Mesenchymal stem cell (in vitro differentiated cells and primary cell): ENCODE measurements around the gene PEF1.

Experiments
- DNase-seq: peaks from one replicate; pipeline ENCODE4 v3.0.0-alpha.2; 2013
- H2AFZ ChIP-seq: one replicate; pipeline ENCODE4 v1.6.1; 2013; ENCODE audit warnings: low read depth, mild to moderate bottlenecking, control low read depth, inconsistent platforms, low read length, moderate library complexity
- H2AK5ac ChIP-seq: 2 replicates; pipeline ENCODE4 v1.6.1; 2013; ENCODE audit warnings: low read length, moderate library complexity, mild to moderate bottlenecking, inconsistent platforms; ENCODE audit not compliant: severe bottlenecking
- H2BK120ac ChIP-seq: one replicate; pipeline ENCODE4 v1.6.1; 2013; ENCODE audit warnings: low read depth, mild to moderate bottlenecking, inconsistent platforms, low read length, moderate library complexity
- H2BK12ac ChIP-seq, 2 experiments: one replicate each; pipeline ENCODE4 v1.6.1; 2013; ENCODE audit warnings: inconsistent platforms in 2 of 2, low read length in 2 of 2, mild to moderate bottlenecking in 2 of 2, moderate library complexity in 2 of 2, control low read depth in 1 of 2
- H2BK15ac ChIP-seq: one replicate; pipeline ENCODE4 v1.6.1; 2013; ENCODE audit warnings: mild to moderate bottlenecking, low read depth, inconsistent platforms; ENCODE audit not compliant: poor library complexity, severe bottlenecking
- H2BK5ac ChIP-seq: 2 replicates; pipeline ENCODE4 v1.6.1; 2013; ENCODE audit warnings: low read depth, mild to moderate bottlenecking, low read length, control low read depth, inconsistent platforms; ENCODE audit not compliant: poor library complexity, severe bottlenecking
- H3K14ac ChIP-seq, 2 experiments: one replicate each; pipeline ENCODE4 v1.6.1; 2013; ENCODE audit warnings: inconsistent platforms in 2 of 2, low read length in 2 of 2, control low read depth in 1 of 2, mild to moderate bottlenecking in 1 of 2, moderate library complexity in 1 of 2
- H3K18ac ChIP-seq, 2 experiments: one replicate each; pipeline ENCODE4 v1.6.1; 2013; ENCODE audit warnings: inconsistent platforms in 2 of 2, low read length in 2 of 2, control low read depth in 1 of 2, low read depth in 1 of 2, mild to moderate bottlenecking in 1 of 2
- H3K23ac ChIP-seq, 2 experiments: one replicate each; pipeline ENCODE4 v1.6.1; 2013; ENCODE audit warnings: inconsistent platforms in 2 of 2, low read length in 2 of 2, mild to moderate bottlenecking in 2 of 2, moderate library complexity in 2 of 2, control low read depth in 1 of 2
- H3K27ac ChIP-seq: 2 replicates; pipeline ENCODE4 v1.5.1; 2013; ENCODE audit warnings: mild to moderate bottlenecking, moderate library complexity, low read length, control low read depth, inconsistent platforms; ENCODE audit not compliant: poor library complexity, severe bottlenecking
- H3K27me3 ChIP-seq, 2 experiments: 2 replicates each; pipeline versions ENCODE4 v1.6.1 to v1.7.0; 2013; ENCODE audit warnings: low read length in 2 of 2, mild to moderate bottlenecking in 2 of 2, moderate library complexity in 2 of 2, control low read depth in 1 of 2, inconsistent platforms in 1 of 2; ENCODE audit not compliant: control insufficient read depth in 1 of 2, insufficient read depth in 1 of 2
- H3K36me3 ChIP-seq, 2 experiments: 2 replicates each; pipeline versions ENCODE4 v1.6.1 to v1.7.0; 2013; ENCODE audit warnings: low read length in 2 of 2, control low read depth in 1 of 2, inconsistent platforms in 1 of 2, low read depth in 1 of 2, mild to moderate bottlenecking in 1 of 2; ENCODE audit not compliant: insufficient read depth in 2 of 2, control insufficient read depth in 1 of 2
- H3K4ac ChIP-seq, 2 experiments: one replicate each; pipeline ENCODE4 v1.6.1; 2013; ENCODE audit warnings: inconsistent platforms in 2 of 2, low read length in 2 of 2, mild to moderate bottlenecking in 2 of 2, moderate library complexity in 2 of 2, control low read depth in 1 of 2, low read depth in 1 of 2
- H3K4me1 ChIP-seq: 2 replicates; pipeline ENCODE4 v1.6.1; 2013; ENCODE audit warnings: low read depth, low read length, control low read depth; ENCODE audit not compliant: control insufficient read depth, insufficient read depth
- H3K4me2 ChIP-seq: 2 replicates; pipeline ENCODE4 v1.6.1; 2013; ENCODE audit warnings: low read length, mild to moderate bottlenecking, inconsistent platforms; ENCODE audit not compliant: poor library complexity, severe bottlenecking
- H3K4me3 ChIP-seq, 2 experiments: 2 replicates each; pipeline versions ENCODE4 v1.5.1 to v1.7.0; 2013; ENCODE audit warnings: low read length in 2 of 2, mild to moderate bottlenecking in 2 of 2, control low read depth in 1 of 2, low read depth in 1 of 2; ENCODE audit not compliant: insufficient read depth in 1 of 2
- H3K79me1 ChIP-seq: replicated peaks from 2 replicates; pipeline ENCODE4 v1.6.1; 2013; ENCODE audit warnings: mild to moderate bottlenecking, control low read depth, low read length, inconsistent platforms; ENCODE audit not compliant: poor library complexity, severe bottlenecking
- H3K9ac ChIP-seq: 2 replicates; pipeline ENCODE4 v1.7.0; 2013; ENCODE audit warnings: mild to moderate bottlenecking, low read length, moderate library complexity
- H3K9me3 ChIP-seq: 2 replicates; pipeline ENCODE4 v1.7.0; 2013; ENCODE audit warnings: mild to moderate bottlenecking, low read length; ENCODE audit not compliant: control insufficient read depth
- H4K8ac ChIP-seq: one replicate; pipeline ENCODE4 v1.6.1; 2013; ENCODE audit warnings: inconsistent platforms, mild to moderate bottlenecking, low read length, moderate library complexity
- H4K91ac ChIP-seq: one replicate; pipeline ENCODE4 v1.6.1; 2013; ENCODE audit warnings: mild to moderate bottlenecking, low read length, inconsistent platforms
- WGBS: methylation state at CpG from one replicate; pipeline ENCODE4 v1.1.7; 2013; ENCODE audit warnings: mixed read lengths; 5-methylcytosine and 5-hydroxymethylcytosine counted together

Gene PEF1

DNA sequence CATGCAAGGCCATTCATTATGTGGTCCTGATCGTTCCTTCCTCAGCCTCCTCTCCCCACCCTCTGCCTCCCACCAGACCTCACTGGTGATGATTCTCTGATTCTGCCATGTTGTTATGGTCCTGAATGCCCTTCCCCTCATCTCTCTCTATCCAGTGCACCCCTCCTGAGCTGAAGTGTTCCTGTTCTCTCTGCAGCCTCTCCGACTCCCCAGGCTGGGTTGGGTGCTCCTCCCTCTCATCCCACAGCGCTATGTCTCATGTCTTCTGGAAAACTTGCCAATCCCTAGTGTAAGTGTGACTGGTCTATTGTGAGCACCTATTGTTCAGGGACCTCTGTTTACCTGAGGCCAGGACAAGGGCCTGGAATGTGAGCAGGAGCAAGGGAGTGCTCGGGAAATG, 11.1 kb upstream of the PEF1 start:
- H2BK5ac ChIP-seq: no peak overlapping the region
- H3K36me3 ChIP-seq: peaks cover 44 to 88% of the 10 kb centered on the region in 2 experiments
- H3K9me3 ChIP-seq: no peaks in the 10 kb centered on the region
- no peak overlapping the region for H2AK5ac ChIP-seq
- no peak overlapping the region for H2BK120ac ChIP-seq
- no peak for DNase-seq
- WGBS: 91% methylated on average over 2 of the region's 4 CpGs
- peaks cover 9% of the 10 kb centered on the region for H3K4me1 ChIP-seq
- H3K14ac ChIP-seq: no peak overlapping the region
- H3K79me1 ChIP-seq: no peaks in the 10 kb centered on the region
- H4K8ac ChIP-seq: no peak overlapping the region
- H3K4me3 ChIP-seq: no peak overlapping the region
- no peak overlapping the region for H3K27ac ChIP-seq
- no peak overlapping the region for H2BK12ac ChIP-seq
- no peak overlapping the region for H2AFZ ChIP-seq
- H3K23ac ChIP-seq: no peak overlapping the region
- no peak overlapping the region for H3K9ac ChIP-seq
- H3K27me3 ChIP-seq: no peaks in the 10 kb centered on the region
- H3K4ac ChIP-seq: no peak overlapping the region
- no peak overlapping the region for H2BK15ac ChIP-seq
- H4K91ac ChIP-seq: no peak overlapping the region
- H3K18ac ChIP-seq: no peak overlapping the region
- H3K4me2 ChIP-seq: no peak overlapping the region

DNA sequence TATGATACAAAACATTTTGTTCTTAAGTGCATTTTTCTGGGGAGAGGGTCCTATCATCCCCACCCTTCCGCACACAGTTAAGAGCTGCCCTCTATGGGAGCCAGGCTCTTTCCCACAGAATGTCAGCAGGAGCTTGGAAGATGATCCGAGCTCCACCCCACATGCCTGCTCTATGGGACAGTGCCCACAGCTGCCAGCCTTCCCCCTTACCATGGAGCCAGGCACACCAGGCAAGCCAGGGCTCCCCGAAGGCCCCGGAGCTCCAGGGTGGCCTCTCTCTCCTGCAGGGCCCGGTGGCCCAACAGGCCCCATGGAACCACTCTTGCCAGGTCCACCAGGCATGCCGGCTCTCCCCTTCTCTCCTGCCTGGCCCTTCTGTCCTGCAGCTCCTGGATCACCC, 10.4 kb upstream of the PEF1 start:
- H3K4me1 ChIP-seq: peaks cover 9% of the 10 kb centered on the region
- whole genome bisulfite sequencing: 95% methylated on average over 6 of the region's 6 CpGs

DNA sequence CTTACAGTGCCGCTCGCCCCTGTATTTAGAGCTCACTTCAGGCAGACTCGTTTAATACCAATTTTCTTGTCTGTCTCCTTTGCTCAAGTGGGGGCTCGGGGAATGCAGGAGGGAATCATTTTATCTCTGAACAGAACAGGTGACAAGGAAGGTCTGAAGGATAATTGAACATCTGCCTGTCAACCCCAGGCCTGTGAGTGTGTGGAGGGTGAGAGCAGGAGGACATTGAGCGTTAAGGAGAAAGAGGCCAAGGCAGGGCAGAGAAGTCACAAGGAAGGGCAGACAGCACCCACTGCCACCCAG, 9.7 kb upstream of the PEF1 start:
- Histone ChIP-seq H3K27me3 (no peaks in the 10 kb centered on the region), H2BK120ac (no peak overlapping the region)
- 89% methylated on average over 5 of the region's 5 CpGs for WGBS

More for the DNA sequence above, 10.4 kb upstream of the PEF1 start:
- Histone ChIP-seq H3K9ac (no peak overlapping the region), H3K4ac (no peak overlapping the region), H3K14ac (no peak overlapping the region), H3K9me3 (no peaks in the 10 kb centered on the region), H4K8ac (no peak overlapping the region), H2AK5ac (no peak overlapping the region), H4K91ac (no peak overlapping the region), H3K79me1 (no peaks in the 10 kb centered on the region), H3K4me3 (no peak overlapping the region), H3K27ac (no peak overlapping the region), H3K23ac (no peak overlapping the region), H2BK5ac (no peak overlapping the region), H2AFZ (no peak overlapping the region), H3K18ac (no peak overlapping the region), H3K27me3 (no peaks in the 10 kb centered on the region), H3K4me2 (no peak overlapping the region), H2BK12ac (no peak overlapping the region), H2BK120ac (no peak overlapping the region), H2BK15ac (no peak overlapping the region), H3K36me3 (peaks cover 41 to 83% of the 10 kb centered on the region in 2 experiments)
- no peak for DNase-seq

DNA sequence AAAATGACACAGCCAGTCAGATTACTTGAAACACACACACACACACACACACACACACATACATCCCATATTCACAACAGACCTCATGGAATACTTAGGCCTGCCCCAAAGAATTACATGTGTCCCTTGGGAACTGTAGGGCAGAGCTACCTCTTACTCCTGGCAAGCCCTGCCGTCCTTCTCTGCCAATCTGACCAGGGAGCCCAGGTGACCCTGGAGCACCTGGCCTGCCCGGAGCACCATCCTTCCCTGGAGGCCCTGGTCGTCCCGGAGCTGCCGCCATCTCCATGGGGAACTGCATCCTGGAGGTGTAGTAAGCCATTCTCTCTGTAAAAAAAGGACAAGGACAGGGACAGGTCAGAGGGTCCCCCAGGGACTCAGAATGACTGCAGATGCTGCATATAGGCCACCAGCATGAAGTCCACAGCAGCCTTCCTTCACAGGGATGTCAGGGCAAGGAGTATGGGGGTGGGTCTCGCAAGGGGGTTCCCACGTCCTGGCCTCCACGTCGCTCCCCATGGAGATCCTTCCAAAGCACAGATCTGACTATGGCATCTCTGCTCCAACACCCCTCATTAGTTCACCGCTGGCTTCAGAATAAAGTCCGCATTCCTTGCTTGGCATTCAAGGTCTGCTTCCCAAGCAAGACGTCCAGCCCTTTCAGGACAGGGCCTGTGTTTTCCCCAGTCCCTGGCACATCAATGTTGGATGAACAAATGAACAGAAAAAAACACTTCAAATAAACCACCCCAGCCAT, 9.2 kb upstream of the PEF1 start:
- Histone ChIP-seq H3K4me2 (no peak overlapping the region), H3K4me1 (peaks cover 5% of the 10 kb centered on the region), H2BK15ac (no peak overlapping the region), H4K91ac (no peak overlapping the region), H4K8ac (no peak overlapping the region), H3K9me3 (no peaks in the 10 kb centered on the region), H3K23ac (no peak overlapping the region), H3K14ac (no peak overlapping the region), H3K9ac (no peak overlapping the region), H2AFZ (no peak overlapping the region), H2AK5ac (no peak overlapping the region), H3K79me1 (no peaks in the 10 kb centered on the region), H2BK120ac (no peak overlapping the region), H3K4ac (no peak overlapping the region), H3K27me3 (no peaks in the 10 kb centered on the region), H3K27ac (no peak overlapping the region), H2BK12ac (no peak overlapping the region), H3K36me3 (peaks cover 41 to 77% of the 10 kb centered on the region in 2 experiments), H3K4me3 (no peak overlapping the region), H2BK5ac (no peak overlapping the region), H3K18ac (no peak overlapping the region)
- 91% methylated on average over 12 of the region's 12 CpGs for WGBS
- no peak for DNase-seq

More for the DNA sequence above, 9.7 kb upstream of the PEF1 start:
- Histone ChIP-seq H3K9ac (no peak overlapping the region), H4K91ac (no peak overlapping the region), H2BK12ac (no peak overlapping the region), H2AFZ (no peak overlapping the region), H2BK5ac (no peak overlapping the region), H3K14ac (no peak overlapping the region), H2BK15ac (no peak overlapping the region), H2AK5ac (no peak overlapping the region), H3K4me3 (no peak overlapping the region), H3K23ac (no peak overlapping the region), H3K27ac (no peak overlapping the region), H3K4me2 (no peak overlapping the region), H3K4ac (no peak overlapping the region), H3K4me1 (peaks cover 9% of the 10 kb centered on the region), H3K18ac (no peak overlapping the region), H3K79me1 (no peaks in the 10 kb centered on the region), H3K9me3 (no peaks in the 10 kb centered on the region), H3K36me3 (peaks cover 41 to 79% of the 10 kb centered on the region in 2 experiments), H4K8ac (no peak overlapping the region)
- no peak for DNase-seq
